ENCODE data around the gene PDE2A.

Gene PDE2A

DNA sequence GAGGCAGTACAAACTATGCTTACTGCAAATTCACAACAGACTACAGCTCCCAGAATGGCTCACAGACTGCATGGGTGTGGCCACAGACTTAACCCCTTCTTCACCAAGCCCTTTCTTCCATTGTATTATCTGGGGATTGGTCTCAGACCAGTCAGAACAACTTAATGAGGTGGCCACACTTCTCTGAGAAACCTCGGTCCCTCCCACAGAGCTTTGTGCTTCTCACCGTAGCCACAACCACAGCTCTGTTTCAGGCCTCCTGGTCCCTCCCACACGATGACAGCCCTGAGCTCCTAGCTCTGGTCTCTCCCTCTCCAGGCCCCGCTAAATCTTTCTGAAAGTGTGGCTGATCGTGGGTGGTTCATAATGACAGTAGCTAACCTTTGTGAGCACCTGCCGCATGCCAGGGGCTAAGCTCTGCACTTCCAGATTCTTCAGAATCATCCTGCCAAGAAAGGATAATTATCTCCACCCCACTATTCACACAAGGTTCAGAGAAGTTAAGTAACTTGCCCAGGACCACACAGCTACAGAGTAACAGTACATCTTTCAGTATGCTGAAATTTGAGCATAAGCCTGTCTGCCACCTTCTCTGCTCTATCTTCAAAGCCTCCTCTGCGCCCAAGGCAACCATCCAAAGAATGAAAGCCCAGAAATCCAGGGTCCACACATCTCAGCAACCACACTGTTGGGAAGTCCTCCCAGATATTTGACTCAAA, 5.4 kb downstream of the PDE2A start:
- DNase-seq (ENCODE audit: low read depth, low spot score) = no peak
- H3K27ac ChIP-seq = no peak overlapping the region

DNA sequence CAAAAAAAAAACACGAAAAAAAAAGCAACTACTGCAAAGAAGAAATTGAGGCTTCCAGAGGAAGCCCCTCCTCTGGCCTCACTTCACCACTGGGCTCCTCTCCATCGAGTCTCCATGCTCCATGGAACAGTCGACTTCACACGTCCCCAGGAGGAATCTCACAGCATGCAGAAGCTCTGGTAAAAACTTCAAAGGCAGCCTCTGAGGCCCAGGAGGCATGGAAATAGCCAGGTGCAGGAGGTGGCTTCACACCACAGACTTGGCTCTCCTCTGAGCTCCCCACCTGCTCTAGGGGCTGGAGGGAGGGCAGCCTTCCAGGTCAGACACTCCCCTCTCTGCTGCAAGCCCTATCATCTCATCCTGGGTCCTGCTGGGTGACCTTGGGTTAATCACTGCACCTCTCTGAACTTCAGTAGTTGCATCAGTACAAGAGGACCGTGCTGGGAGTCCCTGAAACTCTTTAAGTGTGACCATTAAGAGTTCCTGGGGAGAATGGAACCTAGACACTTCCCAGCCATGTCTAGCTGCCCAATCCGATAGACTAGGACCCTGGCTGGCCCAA, 8.2 kb downstream of the PDE2A start:
- no peak for DNase-seq (ENCODE audit: low read depth, low spot score)
- no peak overlapping the region for H3K27ac ChIP-seq

DNA sequence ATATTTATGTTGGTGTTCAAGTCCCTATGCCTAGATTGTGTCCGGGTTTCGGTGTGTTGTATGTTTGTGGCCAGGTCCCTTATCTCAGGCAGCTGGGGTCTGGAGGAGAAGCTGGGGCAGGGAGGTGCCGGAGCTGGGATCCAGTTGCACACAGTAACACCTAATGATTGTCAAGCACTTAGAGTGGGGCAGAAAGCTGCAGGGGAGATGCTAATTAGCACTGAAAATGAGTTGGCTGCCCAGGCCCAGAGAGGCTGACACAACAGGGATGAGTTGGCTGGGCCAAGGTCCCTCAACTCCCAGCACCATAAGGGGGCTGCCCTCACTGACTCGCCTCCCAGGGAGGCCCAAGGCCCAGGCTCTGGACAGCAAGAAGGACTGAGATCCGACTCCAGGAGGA, 12.2 kb downstream of the PDE2A start:
- no peak overlapping the region for H3K27ac ChIP-seq
- no peak for DNase-seq (ENCODE audit: low read depth, low spot score)

DNA sequence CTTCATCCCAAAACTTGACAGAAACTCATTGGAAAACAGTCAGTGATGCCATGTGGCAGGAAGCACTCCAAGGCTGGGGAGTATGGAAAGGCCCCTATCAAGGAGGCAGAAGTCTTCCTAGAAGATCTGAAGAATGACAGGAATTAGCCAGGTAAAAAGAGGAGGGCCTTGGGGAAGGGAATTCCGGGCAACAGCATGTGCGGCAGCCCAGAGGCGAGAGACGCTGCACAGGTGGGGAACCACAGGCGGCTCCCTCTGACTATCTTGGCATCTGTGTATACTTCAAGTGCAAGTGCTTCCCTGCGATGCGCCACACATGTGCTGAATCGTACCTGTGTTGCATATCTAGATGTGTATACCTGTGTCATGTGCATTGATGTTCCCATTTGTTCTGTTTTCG, 12.7 kb downstream of the PDE2A start:
- no peak for DNase-seq (ENCODE audit: low read depth, low spot score)
- H3K27ac ChIP-seq = no peak overlapping the region

DNA sequence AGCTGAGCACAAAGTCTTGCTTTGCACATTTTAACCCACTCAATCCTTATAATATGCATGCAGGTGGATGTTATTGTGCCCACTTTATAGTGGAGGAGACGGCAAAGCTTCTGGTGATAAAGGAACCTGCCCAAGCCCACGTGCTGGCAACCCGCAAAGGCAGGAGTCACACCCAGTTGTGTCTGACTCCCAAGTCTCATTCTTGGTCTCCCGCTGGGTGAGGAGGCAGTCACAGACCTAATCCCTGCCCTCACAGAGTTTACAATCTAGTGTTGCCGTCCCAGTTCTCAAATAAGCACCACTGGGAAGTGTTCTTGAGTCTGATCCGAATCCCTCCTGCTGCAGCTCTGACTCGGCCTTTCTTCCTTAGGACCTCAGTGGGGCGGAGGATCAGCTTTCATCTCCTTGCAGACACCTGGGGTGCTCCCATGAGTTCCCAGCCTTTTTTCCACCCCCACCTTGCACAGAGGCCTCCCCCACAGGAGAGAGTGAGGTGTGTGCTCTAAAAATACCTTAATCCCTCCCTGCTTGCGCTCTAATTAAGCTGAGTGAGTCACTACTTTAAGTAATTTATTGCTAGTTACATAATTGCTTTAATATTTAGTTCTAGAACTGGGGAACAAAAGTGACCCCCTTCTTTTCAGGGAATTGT, 15.1 kb downstream of the PDE2A start:
- no peak for DNase-seq (ENCODE audit: low read depth, low spot score)
- H3K27ac ChIP-seq = no peak overlapping the region

DNA sequence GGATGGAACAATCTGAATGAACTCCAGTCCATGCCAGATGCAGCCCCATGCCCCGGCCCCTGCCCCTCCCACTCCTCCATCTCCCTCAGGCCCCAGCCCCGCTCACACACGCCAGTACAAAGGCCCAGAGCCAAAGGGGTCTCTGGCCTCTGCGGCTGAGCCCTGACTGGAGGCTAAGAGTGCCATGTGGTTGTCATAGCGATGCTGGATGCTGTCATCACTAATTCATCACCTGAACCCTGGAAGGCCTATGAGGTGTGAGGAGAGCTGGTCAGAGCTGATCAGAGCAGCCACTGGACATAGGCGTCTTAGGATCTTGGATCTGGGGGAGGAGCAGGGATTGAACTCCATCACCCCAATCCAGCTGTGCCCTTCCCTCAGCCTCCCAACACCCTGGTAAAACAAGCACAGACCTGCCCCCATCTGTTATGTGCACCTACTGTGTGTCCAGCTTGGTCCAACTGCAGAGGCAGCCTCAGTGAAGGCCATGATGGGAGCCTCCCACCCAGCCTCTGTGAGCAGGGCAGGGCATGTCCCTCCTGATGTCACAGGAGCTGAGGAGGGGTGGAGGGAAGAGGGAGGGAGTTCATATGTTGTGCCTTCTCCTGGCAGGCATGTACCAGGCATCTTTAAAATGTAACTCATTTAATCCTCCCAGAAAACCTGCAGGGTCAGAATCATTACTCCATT, 16.7 kb downstream of the PDE2A start:
- no peak overlapping the region for H3K27ac ChIP-seq
- DNase-seq (ENCODE audit: low read depth, low spot score) = no peak

DNA sequence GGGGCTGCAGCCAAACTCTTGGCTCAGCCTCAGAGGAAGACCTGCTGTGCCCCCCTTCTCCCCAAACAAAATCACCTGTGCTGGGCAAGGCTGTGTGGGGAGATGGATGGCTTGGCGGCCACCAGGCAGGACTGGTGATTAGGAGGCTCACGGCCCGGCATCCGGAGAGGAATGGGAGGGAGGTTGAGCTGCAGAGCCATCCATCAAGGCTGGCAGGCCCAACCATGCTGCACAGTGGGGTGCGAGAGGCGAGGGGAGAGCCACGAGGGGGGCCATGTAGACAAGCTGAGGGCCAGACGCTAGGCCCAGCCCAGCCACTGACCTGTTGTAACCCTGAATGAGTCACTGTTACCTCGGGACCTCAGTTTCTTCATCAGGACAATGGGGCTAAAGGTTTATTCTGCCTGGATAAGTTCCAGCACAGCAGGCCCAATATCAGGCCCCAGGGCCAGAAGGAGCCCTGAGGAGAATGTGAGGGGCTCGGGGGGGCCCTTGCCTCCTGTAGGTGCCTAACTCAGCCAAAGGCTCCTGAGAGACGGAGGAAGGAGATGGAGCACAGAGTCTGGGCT, 18.2 kb downstream of the PDE2A start:
- H3K27ac ChIP-seq = no peak overlapping the region
- DNase-seq (ENCODE audit: low read depth, low spot score) = no peak

DNA sequence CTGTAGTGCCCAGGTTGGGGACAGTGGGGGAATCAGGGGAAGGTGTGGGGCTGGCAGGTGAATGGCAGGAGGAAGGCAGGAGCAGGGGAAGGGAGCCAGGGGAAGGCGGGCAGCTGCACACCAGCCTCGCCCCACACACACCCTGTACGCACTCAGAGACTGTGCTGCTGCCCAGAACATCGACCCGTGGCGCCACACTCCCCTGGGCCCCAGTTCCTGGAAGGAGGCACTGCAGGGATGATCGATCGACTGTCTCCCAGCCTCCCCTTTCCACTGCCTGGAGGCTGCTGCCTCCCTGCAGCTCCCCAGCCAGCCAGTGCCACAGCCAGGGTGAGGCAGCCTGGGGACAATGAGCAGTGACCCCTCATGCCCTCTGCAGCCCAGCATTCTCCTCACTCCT, 19.2 kb downstream of the PDE2A start:
- no peak overlapping the region for H3K27ac ChIP-seq
- DNase-seq (ENCODE audit: low read depth, low spot score) = no peak

DNA sequence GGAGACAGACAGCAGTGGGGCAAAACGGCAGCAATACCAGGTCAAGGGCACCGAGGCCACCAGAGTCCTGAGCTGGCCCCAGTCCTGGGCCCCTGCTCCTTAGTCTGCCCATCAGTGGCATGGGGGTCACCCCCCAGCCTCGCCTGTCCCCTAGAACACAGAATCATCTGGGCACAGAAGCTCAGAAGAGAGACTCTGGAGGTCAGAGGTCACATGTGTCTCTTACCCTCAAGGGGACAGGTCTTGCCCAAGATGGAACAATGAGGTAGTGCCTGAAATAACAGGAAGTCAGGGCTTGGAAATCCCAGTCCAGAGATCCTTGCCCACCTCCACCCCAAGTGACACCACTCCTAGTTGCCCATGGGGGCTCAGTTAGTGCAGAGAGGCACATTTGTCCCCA, 20.6 kb downstream of the PDE2A start:
- no peak overlapping the region for H3K27ac ChIP-seq

DNA sequence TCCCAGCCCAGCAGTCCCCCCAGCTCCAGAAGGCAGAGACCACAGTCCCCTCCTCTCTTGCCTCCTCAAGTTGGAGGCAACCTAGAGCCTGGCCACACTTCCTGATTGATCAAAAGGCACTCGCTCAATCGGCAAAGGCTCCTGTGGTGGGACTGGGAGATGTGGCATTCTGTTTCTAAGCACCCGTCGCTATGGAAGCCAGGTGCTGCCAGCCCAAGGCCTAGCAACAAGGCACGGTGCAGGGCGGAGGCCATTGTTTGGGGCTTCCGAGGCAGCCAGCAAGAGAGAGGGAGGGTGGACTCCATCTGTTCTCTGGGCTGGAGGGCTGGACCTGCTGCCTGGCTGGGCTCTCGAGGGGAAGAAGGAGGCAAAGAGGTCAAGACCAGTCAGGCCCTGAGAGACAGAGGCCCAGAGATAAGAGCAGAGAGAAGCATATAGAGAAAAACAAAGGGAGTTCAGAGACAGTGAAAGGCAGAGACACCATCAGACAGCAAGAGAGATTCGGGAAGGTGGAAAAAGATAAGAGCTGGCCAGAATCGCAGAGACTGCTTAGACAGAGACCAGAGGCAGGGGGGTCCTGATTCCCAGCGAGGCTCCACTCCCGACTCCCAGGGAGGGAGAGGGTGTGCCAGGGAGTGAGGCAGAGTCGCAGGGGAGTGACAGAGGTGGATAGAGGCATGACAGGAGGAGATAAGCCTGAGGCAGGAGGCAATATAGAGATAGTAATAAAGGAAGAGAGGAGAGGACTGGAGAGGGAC, 21.2 kb downstream of the PDE2A start:
- DNase-seq (ENCODE audit: low read depth, low spot score) = no peak
- H3K27ac ChIP-seq = no peak overlapping the region

More for the DNA sequence above, 20.6 kb downstream of the PDE2A start:
- DNase-seq (ENCODE audit: low read depth, low spot score) = no peak

DNA sequence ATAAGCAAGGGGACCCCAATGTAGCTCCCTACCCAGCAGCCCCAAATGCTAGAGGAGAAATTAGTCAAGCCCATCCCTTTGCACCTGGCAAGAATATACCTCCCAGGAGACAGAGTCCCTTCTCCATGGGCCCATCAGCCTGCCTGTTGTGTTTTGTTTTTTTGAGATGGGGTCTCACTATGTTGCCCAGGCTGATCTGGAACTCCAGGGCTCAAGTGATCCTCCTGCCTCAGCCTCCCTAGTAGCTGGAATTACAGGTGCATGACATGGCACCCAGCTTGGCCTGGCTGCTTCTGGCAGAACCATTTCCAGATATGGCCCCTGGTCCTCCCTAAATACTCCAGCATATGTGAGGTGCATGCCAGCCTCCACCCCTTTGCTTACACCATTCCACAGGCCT, 22.1 kb downstream of the PDE2A start:
- no peak overlapping the region for H3K27ac ChIP-seq
- no peak for DNase-seq (ENCODE audit: low read depth, low spot score)

DNA sequence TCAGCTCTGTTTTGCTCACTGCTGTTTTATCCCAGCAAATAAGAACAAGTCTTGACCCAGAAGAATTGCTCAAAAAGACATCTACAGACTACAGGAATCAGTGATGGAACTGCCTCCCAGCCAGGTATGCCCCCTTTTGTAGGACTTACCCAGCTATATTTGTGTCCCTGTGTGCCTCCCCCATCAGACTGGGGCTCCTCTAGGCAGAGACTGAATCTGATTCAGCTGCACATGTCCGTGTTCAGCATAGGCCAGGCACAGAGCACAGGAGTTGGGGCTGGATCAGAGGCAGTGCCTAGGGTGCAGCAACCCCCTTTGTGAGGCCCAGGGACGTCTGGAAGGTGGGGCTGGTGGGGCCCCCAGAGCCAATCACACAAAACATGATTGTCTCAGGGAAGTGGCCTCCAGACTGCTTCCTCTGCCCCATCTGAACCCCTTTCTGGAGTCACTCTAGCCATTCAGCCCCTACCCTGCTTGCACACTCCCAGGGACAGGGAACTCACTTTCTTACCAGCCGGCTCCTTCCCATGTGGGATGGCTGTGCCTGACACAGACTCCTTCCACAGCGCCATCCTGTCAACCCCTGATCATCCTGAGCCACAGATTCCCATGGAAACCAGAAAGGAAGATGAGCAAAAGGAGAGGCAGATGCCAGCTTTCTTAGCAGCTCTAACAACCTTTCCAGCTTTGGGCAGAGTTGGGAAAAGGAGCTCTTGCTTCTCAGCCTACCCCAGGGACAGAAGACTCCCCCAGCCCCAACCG, 24.8 kb downstream of the PDE2A start:
- no peak overlapping the region for H3K27ac ChIP-seq
- no peak for DNase-seq (ENCODE audit: low read depth, low spot score)

DNA sequence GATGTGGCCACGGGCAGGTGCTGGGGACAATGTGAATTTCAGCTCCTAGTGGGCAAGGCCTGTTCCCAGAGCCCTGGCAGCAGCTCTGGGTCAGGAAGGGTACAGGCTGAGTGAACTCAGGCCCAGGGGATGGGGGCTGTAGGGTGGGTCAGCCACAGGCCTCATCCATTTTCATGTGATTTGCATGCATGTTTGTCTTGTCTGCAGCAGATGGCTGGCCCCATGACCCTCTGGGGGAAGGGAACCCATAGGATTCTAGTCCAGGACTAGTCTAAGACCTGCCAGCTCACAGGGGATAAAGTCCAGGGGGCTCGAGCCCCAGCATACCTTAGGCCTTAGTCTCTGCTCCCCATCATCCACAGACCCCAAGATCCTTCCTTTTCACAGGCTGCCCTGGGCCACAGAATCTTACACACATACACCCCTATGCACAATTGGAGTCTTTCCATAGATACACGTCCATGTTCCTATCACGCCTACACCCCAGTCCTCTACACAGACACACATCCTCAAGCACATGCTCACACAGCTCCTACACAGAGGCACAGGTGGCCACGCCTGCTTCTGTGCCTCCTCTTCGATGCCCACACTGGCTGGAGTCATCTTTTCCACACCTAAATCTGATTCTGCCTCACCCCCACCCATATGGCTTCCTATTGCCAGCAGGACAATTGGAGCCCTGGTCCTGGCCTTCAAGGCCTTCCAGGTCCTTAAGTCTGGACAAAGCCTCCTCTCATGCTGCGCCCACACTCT, 25.7 kb downstream of the PDE2A start:
- H3K27ac ChIP-seq = no peak overlapping the region
- no peak for DNase-seq (ENCODE audit: low read depth, low spot score)

DNA sequence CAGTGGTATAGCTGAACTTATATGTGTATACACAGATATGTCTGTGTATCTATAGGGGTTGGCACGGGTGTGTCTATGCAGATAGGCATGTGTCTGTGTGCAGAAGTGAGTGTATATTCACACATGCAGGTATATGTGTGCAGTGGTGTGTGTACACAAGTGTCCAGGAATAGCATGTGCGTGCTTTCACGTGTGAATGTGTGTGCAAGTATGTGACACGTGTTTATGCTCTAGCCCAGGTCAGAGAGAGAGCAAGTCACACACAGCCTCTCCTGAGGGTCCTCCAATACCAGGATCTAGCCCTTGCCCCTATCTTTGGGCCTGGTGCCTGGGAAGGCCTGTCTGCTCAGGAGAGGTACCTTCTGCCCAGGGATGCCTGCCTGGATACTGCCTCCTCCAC, 26.3 kb downstream of the PDE2A start:
- DNase-seq (ENCODE audit: low read depth, low spot score) = no peak
- no peak overlapping the region for H3K27ac ChIP-seq

DNA sequence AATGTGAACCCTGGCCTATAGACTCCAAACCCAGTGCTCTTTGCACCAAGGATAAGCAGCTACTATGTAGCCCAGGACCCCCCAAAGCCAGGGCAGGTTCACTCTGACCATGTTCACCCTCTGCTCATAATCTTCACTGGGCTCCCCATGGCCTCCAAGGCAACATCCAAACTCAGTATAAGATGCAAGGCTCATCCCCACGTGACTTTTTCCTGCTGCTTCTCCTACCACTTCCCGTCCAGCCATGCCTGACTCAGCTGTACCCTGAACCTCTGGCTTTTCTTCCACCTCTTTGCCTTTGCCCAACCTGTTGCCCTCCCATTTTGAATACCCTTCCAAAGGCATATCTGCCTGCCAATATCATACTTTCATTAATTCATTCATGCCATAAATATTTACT, 27.8 kb downstream of the PDE2A start:
- no peak for DNase-seq (ENCODE audit: low read depth, low spot score)
- no peak overlapping the region for H3K27ac ChIP-seq

DNA sequence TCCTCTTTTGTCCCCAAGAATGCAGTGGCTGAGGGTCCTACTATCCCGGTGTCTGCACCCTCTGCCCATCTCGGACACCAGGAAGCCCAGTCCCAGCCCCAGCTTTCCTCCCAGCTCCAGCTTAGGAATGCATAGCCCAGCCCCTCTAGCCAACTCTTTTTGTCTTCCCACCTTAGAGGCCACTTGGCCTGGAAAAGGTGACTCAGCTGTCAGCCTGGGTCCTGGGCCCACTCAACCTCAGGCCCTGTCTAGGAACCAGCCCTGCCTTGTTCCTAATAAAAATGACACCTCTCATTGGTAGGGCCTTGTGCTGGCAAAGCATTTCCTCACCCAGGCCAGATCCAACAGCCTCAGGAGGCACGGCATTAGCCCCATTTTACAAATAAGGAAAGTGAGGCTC, 28.2 kb downstream of the PDE2A start:
- no peak for DNase-seq (ENCODE audit: low read depth, low spot score)
- no peak overlapping the region for H3K27ac ChIP-seq

DNA sequence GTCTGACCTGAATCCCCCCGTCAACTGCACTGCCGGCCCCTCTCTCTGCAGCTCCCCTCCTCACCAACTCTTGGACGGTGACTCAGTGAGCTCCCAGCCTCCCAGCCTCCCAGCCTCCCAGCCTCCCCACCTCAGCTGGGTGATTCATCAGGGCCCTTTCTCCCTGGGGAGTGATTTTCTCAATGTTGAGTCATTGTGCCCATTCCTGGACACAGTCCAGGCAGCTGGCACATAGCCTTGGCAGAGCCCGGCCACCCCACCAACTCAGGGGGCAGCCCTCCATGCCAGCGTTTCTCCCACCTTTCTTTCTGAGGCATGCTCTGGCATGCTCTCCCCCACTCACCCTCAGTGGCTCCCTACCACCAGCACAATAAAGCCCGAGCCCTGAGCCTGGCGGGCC, 30.7 kb downstream of the PDE2A start:
- peak; percentile 26 for DNase-seq (ENCODE audit: low read depth, low spot score)
- peak overlapping the region; percentile 68 for H3K27ac ChIP-seq

DNA sequence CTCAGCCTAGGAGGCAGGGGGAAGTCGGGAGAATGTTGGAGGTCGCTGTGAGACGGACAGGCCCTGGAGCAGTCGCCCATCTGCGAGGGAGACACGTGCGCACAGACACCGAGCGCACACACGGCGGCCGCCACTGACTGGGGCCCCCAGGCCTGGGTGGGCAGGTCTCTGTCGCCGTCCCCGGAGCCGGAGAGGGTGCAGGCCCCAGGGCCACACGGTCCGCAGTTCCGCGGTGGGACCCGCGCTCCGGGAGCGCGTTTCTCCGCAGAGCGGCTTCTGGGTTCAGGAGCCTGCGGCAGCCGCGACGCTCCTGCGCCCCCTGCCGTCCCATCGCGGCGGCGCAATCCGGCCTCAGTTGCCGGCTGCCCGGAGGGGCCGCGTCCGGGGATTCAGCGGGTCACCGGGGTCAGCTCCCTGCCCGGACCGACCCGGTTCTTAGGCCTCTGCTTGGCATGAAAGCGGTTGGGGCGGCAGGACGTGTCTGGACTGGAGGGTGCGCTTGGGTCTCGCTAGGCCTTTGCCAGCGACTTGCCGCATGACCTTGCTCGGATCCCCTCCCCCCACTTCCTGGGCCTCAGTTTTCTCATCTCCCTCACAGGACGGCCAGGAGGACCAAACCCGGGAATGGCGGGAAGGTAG, 31.2 kb downstream of the PDE2A start:
- peak overlapping the region; percentile 68 for H3K27ac ChIP-seq
- no peak for DNase-seq (ENCODE audit: low read depth, low spot score)

Measured in epithelial cell of prostate (primary cell).